K562 (cell line): Measurements from ENCODE around the gene RRAS. TPM values are rescaled to one million over a fixed set of nuclear protein-coding genes. Genes with fewer than 3 reads are reported as not detected.
A peak's percentile ranks its signal among the peaks of the same experiment; 100 is the strongest.

Source experiments
- ATAC-seq: fragments of 200-7000 bp; cut with Tn5 transposase; 3 replicates; pipeline ENCODE4 v1.9.1; 2020; ENCODE audit warnings: moderate library complexity
- BruUV-seq: library from RNA; stranded (reverse); fragments of 400-500 nt; replicated peaks from 2 replicates; lab custom pipeline; 2021; lab: Mats Ljungman, UMichigan
- CTCF ChIA-PET: fragments of 300-600 bp; formaldehyde crosslinking; extraction: SDS; loops from one replicate; lab custom pipeline; 2021; ENCODE audit warnings: low intra/inter-chr PET ratio; lab: Yijun Ruan, JAX
- POLR2A ChIA-PET: fragments of 300-600, 350-650 bp; sonication (Branson Sonifier 250); formaldehyde crosslinking; extraction: SDS; loops from one replicate; lab custom pipeline; 2021; ENCODE audit warnings: antibody characterized with exemption, inconsistent platforms; lab: Yijun Ruan, JAX
- DNase-seq, 4 experiments: peaks; one replicate each; pipeline versions ENCODE4 v3.0.0 to v3.0.0-alpha.2; 2011 to 2018; ENCODE audit warnings: low spot score in 3 of 4, mixed read lengths in 3 of 4; ENCODE audit errors: extremely low read depth in 1 of 4
- FAIRE-seq: peaks from 2 replicates; lab custom pipeline; 2011; peaks lifted over from hg19 to GRCh38; lab: Jason Lieb, UNC
- H2AFZ ChIP-seq: 2 replicates; pipeline ENCODE4 v1.6.0; 2011; ENCODE audit warnings: low read depth, low read length, control low read depth, inconsistent platforms
- H3K27ac ChIP-seq: fragments of 200-600 bp; 3 replicates; pipeline ENCODE4 v1.8.0; 2011; ENCODE audit warnings: low read depth, mild to moderate bottlenecking, control low read depth, inconsistent platforms, low read length, moderate library complexity, mixed read lengths; ENCODE audit errors: extremely low read depth
- H3K27me3 ChIP-seq, 2 experiments: fragments of 300-600 bp in 1 of 2; 2 replicates in 1 of 2; 3 replicates in 1 of 2; pipeline versions ENCODE4 v1.6.0 to v1.8.0; 2011; ENCODE audit warnings: inconsistent platforms in 2 of 2, low read length in 2 of 2, mild to moderate bottlenecking in 1 of 2, mixed read lengths in 1 of 2, moderate library complexity in 1 of 2; ENCODE audit not compliant: control insufficient read depth in 2 of 2, insufficient read depth in 2 of 2
- H3K36me3 ChIP-seq: fragments of 300-600 bp; 3 replicates; pipeline ENCODE4 v1.8.0; 2011; ENCODE audit warnings: mild to moderate bottlenecking, low read length, inconsistent platforms; ENCODE audit not compliant: control insufficient read depth, insufficient read depth
- H3K4me1 ChIP-seq, 2 experiments: fragments of 200-600 bp in 1 of 2; replicated peaks in 1 of 2; 2 replicates in 1 of 2; 3 replicates in 1 of 2; pipeline versions ENCODE4 v1.5.1 to v1.8.0; 2011; ENCODE audit warnings: inconsistent platforms in 2 of 2, low read length in 2 of 2, mild to moderate bottlenecking in 1 of 2, mixed read lengths in 1 of 2, moderate library complexity in 1 of 2; ENCODE audit not compliant: control insufficient read depth in 2 of 2, insufficient read depth in 2 of 2
- H3K4me2 ChIP-seq: 2 replicates; pipeline ENCODE4 v1.6.1; 2011; ENCODE audit warnings: low read length, control low read depth, inconsistent platforms, mixed read lengths; ENCODE audit not compliant: insufficient read depth
- H3K4me3 ChIP-seq: fragments of 200-600 bp; sonication (generic), shearing (Covaris generic); 2 replicates; pipeline ENCODE4 v1.5.1; 2016; ENCODE audit warnings: control low read depth, inconsistent platforms
- H3K79me2 ChIP-seq: fragments of 200-600 bp; 3 replicates; pipeline ENCODE4 v1.8.0; 2011; ENCODE audit warnings: low read length, inconsistent platforms; ENCODE audit not compliant: control insufficient read depth, insufficient read depth
- H3K9ac ChIP-seq, 2 experiments: 2 replicates each; pipeline versions ENCODE4 v1.6.0 to v1.6.1; 2011; ENCODE audit warnings: low read depth in 2 of 2, low read length in 2 of 2, control low read depth in 1 of 2, inconsistent platforms in 1 of 2, mild to moderate bottlenecking in 1 of 2, mixed read lengths in 1 of 2; ENCODE audit not compliant: insufficient read depth in 1 of 2
- H3K9me1 ChIP-seq: one replicate; pipeline ENCODE4 v1.6.0; 2011; ENCODE audit warnings: inconsistent platforms, mild to moderate bottlenecking, low read length, moderate library complexity; ENCODE audit not compliant: control insufficient read depth, insufficient read depth
- H3K9me3 ChIP-seq: replicated peaks from 2 replicates; pipeline ENCODE4 v1.5.1; 2011; ENCODE audit warnings: low read depth, low read length, inconsistent platforms; ENCODE audit not compliant: control insufficient read depth, insufficient read depth
- H4K20me1 ChIP-seq: replicated peaks from 2 replicates; pipeline ENCODE4 v1.6.1; 2011; ENCODE audit warnings: low read length, inconsistent platforms, mixed read lengths; ENCODE audit not compliant: control insufficient read depth, insufficient read depth
- CBX3 ChIP-seq, 2 experiments: IDR thresholded peaks; 1 replicate in 1 of 2; 2 replicates in 1 of 2; pipeline ENCODE4 v1.6.1; 2012; ENCODE audit warnings: inconsistent platforms in 2 of 2, low read length in 2 of 2, borderline replicate concordance in 1 of 2, control low read depth in 1 of 2
- CC2D1A ChIP-seq: fragments of 450-650 bp; IDR thresholded peaks from 2 replicates; pipeline ENCODE4 v1.6.1; 2017; ENCODE audit warnings: mild to moderate bottlenecking
- CHD2 ChIP-seq: IDR thresholded peaks from 2 replicates; pipeline ENCODE4 v1.6.1; 2011; ENCODE audit warnings: low read depth, low read length
- HDGF ChIP-seq: fragments of 450-650 bp; IDR thresholded peaks from 2 replicates; pipeline ENCODE4 v1.6.1; 2016
- JUND ChIP-seq, 2 experiments: IDR thresholded peaks; 2 replicates in 1 of 2; 3 replicates in 1 of 2; pipeline ENCODE4 v1.6.1; 2011; ENCODE audit warnings: borderline replicate concordance in 2 of 2, low read depth in 2 of 2, low read length in 2 of 2, improper control_type of control experiment in 1 of 2, missing biosample characterization in 1 of 2, missing genetic modification characterization in 1 of 2, missing genetic modification reagents in 1 of 2
- MBD2 ChIP-seq: sonication (generic); IDR thresholded peaks from 2 replicates; pipeline ENCODE4 v1.6.1; 2016; ENCODE audit warnings: low read depth, borderline replicate concordance
- MEF2A ChIP-seq: IDR thresholded peaks from 2 replicates; pipeline ENCODE4 v1.6.1; 2011; ENCODE audit warnings: low read depth, mild to moderate bottlenecking, low read length, moderate library complexity; ENCODE audit not compliant: control insufficient read depth
- MLLT1 ChIP-seq, 2 experiments: fragments of 450-650 bp; IDR thresholded peaks; 2 replicates each; pipeline ENCODE4 v1.6.1; 2016
- MTA2 ChIP-seq: fragments of 450-650 bp; IDR thresholded peaks from 2 replicates; pipeline ENCODE4 v1.6.1; 2016; ENCODE audit warnings: low read depth
- MXI1 ChIP-seq: IDR thresholded peaks from 2 replicates; pipeline ENCODE4 v1.6.1; 2011; ENCODE audit warnings: low read depth, mild to moderate bottlenecking, improper control_type of control experiment, low read length
- NEUROD1 ChIP-seq: fragments of 150-350 bp; IDR thresholded peaks from 2 replicates; pipeline ENCODE4 v1.6.1; 2014; ENCODE audit warnings: borderline replicate concordance, low read length, low read depth; ENCODE audit not compliant: partially characterized antibody
- NR2C1 ChIP-seq, 2 experiments: fragments of 450-650 bp; IDR thresholded peaks; 2 replicates each; pipeline ENCODE4 v1.6.1; 2017; ENCODE audit warnings: mild to moderate bottlenecking in 2 of 2, antibody characterized with exemption in 1 of 2, inconsistent platforms in 1 of 2, missing compliant biosample characterization in 1 of 2, missing genetic modification characterization in 1 of 2
- PHB2 ChIP-seq: fragments of 450-650 bp; IDR thresholded peaks from 2 replicates; pipeline ENCODE4 v1.6.1; 2017; ENCODE audit warnings: low read depth
- POLR2A ChIP-seq: fragments of 450-650 bp; conservative IDR thresholded peaks from 2 replicates; pipeline ENCODE4 v1.6.1; 2016
- RBFOX2 ChIP-seq: fragments of 200-400 bp; formaldehyde crosslinking; IDR thresholded peaks from 2 replicates; pipeline ENCODE4 v1.6.1; 2017; ENCODE audit warnings: low read depth, mild to moderate bottlenecking, low read length, moderate library complexity
- SP1 ChIP-seq: sonication (generic); formaldehyde crosslinking; IDR thresholded peaks from 2 replicates; pipeline ENCODE4 v1.8.1; 2022; ENCODE audit warnings: mild to moderate bottlenecking, missing genetic modification reagents
- SUPT5H ChIP-seq: fragments of 450-650 bp; IDR thresholded peaks from 2 replicates; pipeline ENCODE4 v1.6.1; 2016
- ZBTB33 ChIP-seq: sonication (generic); formaldehyde crosslinking; IDR thresholded peaks from 2 replicates; pipeline ENCODE4 v1.8.1; 2023; ENCODE audit warnings: mild to moderate bottlenecking, missing genetic modification reagents
- ZNF444 ChIP-seq: fragments of 250-450 bp; sonication (Bioruptor Pico); IDR thresholded peaks from 2 replicates; pipeline ENCODE4 v1.4.0; 2020; ENCODE audit warnings: mild to moderate bottlenecking, moderate library complexity
- WGBS: fragments of 100-300 bp; shearing (Covaris generic); methylation state at CpG from one replicate; pipeline ENCODE4 v1.1.6; 2016; ENCODE audit warnings: low coverage, mixed read lengths; ENCODE audit not compliant: insufficient coverage; ENCODE audit errors: missing lambda C conversion rate; 5-methylcytosine and 5-hydroxymethylcytosine counted together
- in situ Hi-C: fragments of 300-500 bp; cut with MboI; formaldehyde crosslinking; loops from 4 replicates; pipeline ENCODE4 v1.15.0; 2018; ENCODE audit warnings: inconsistent platforms, mixed read lengths
- intact Hi-C: fragments of 100-400 bp; cut with micrococcal nuclease; formaldehyde crosslinking; loops from 2 replicates; pipeline ENCODE4 v1.14.2; 2022
- polyA plus RNA-seq, 8 experiments: library from polyadenylated mRNA; depleted of rRNA in 4 of 8; stranded (reverse) in 5 of 8; unstranded in 3 of 8; fragments of >200 nt; fragmentation: Nextera tagmentation in 2 of 8; fragmentation: Illumina TruSeq in 1 of 8; extraction: Ambion mirVana in 2 of 8; extraction: Trizol in 1 of 8; gene quantifications; 2 replicates each; pipeline versions ENCODE4 v1.2.1 to v1.2.3, GENCODE V29; 2011 to 2014; ENCODE audit warnings: inconsistent platforms in 1 of 8, missing spikeins in 1 of 8
- total RNA-seq, 7 experiments: library from RNA; depleted of rRNA in 6 of 7; stranded (reverse); fragments of >200 nt in 6 of 7; fragmentation: Illumina TruSeq in 2 of 7; extraction: Trizol in 2 of 7; gene quantifications; 2 replicates each; pipeline versions ENCODE4 v1.2.1 to v1.2.3, GENCODE V29; 2011 to 2021; ENCODE audit warnings: low replicate concordance in 1 of 7

RRAS gene
- total and polyA plus RNA-seq, 9 of the 15 experiments (the other 6 are each of a cell fraction or from before 2014, with no cell fraction given), result 0.70 to 17.3 (median 8.2) TPM

GRCh38 chr19:49593233-49594113 is 46.5 kb downstream of the RRAS start:
- ATAC-seq (peak; percentile 79), FAIRE-seq (peak; percentile 98), DNase-seq (peak; percentile 98 to 100 (median 98))
- H3K36me3 ChIP-seq, result peaks cover 45% of the 10 kb centered on the region
- peak overlapping the region; percentile 94 for H3K4me2 ChIP-seq
- H3K27ac ChIP-seq, result peak overlapping the region; percentile 85
- no peaks in the 10 kb centered on the region for H3K27me3 ChIP-seq
- ChIA-PET CTCF (no interaction called here), POLR2A (interaction anchor here (0.6 to 1.5 kb wide), 9 partner anchors 13 to 287 kb away, joined by 3 to 6 read pairs (median 3); partner anchors contain the start of genes NOSIP and SCAF1)
- no TSS peak for BruUV-seq
- intact Hi-C loops (loop anchor here (5.0 kb wide), 2 partner anchors 169 to 436 kb away; partner anchors contain the start of genes HRC, TRPM4 and TSKS), in situ Hi-C loops (no loop called here)
- peaks cover 3% of the 10 kb centered on the region for H3K9me1 ChIP-seq
- peaks cover 6% of the 10 kb centered on the region; the same call in 1 of the 2 replicates for H4K20me1 ChIP-seq
- H3K4me3 ChIP-seq, result peak overlapping the region; percentile 88
- peaks cover 44% of the 10 kb centered on the region for H3K79me2 ChIP-seq
- peak overlapping the region; percentile 57 for H2AFZ ChIP-seq
- H3K9ac ChIP-seq, result peak overlapping the region; percentile 62 to 90
- WGBS, result 8% methylated on average over 19 of the region's 27 CpGs
- peaks cover 10 to 53% of the 10 kb centered on the region in 2 experiments; a peak in 4 of 5 replicates for H3K4me1 ChIP-seq
- no peaks in the 10 kb centered on the region for H3K9me3 ChIP-seq
- TF ChIP-seq CHD2 (peak; percentile 78), MXI1 (no peak), ZNF444 (peak; percentile 69; the same call in 1 of the 2 replicates), POLR2A (0 out of 2 replicates have a peak, but pooled peaks have one; percentile 32), ZBTB33 (CRISPR knock-in tag) (0 out of 2 replicates have a peak, but pooled peaks have one; percentile 13), SUPT5H (0 out of 2 replicates have a peak, but pooled peaks have one; percentile 34), HDGF (peak; percentile 97), NR2C1 (IDR thresholded peaks at IDR 0.05) (peak; percentile 84), NR2C1 (tag; IDR thresholded peaks at IDR 0.05) (peak; percentile 69), MEF2A (no peak), MLLT1 (IDR thresholded peaks at IDR 0.05) (peak in 1 of 2 experiments; percentile 58; a peak in 1 of 4 replicates), SP1 (peak; percentile 53), PHB2 (peak; percentile 28; the same call in 1 of the 2 replicates), JUND (IDR thresholded peaks at IDR 0.05; ENCODE audit: borderline replicate concordance, low read depth, low read length) (no peak), JUND (tag; IDR thresholded peaks at IDR 0.05; ENCODE audit: borderline replicate concordance, low read depth, low read length) (no peak), MTA2 (peak; percentile 10; the same call in 1 of the 2 replicates), CC2D1A (peak; percentile 46; the same call in 1 of the 2 replicates), MBD2 (peak; percentile 95), NEUROD1 (peak; percentile 87), CBX3 (IDR thresholded peaks at IDR 0.05; ENCODE audit: borderline replicate concordance in 1 of 2, low read length in 2 of 2) (no peak), RBFOX2 (peak; percentile 24; the same call in 1 of the 2 replicates)
